Measurements from ENCODE around the gene ASTN2. TPM values are rescaled to one million over a fixed set of nuclear protein-coding genes. Genes with fewer than 3 reads are reported as not detected.
"Not testable (repeated sequence)": the region's sequence is repeated elsewhere in the genome, so short reads cannot be mapped to it uniquely, and the experiment has no call there.

The ASTN2 gene
- total RNA-seq, 1 donor = 3.1 TPM

GRCh38 chr9:116861321-116861720, 553.5 kb downstream of the ASTN2 start:
- no peaks in the 10 kb centered on the region for H3K4me1 ChIP-seq (ENCODE audit: insufficient read depth, low read length)
- no peaks in the 10 kb centered on the region for H3K9me3 ChIP-seq (ENCODE audit: low read depth, low read length)
- no peak overlapping the region for H3K4me3 ChIP-seq (ENCODE audit: low read length)
- H3K27me3 ChIP-seq (ENCODE audit: insufficient read depth, low read length) = no peaks in the 10 kb centered on the region

GRCh38 chr9:116860509-116861120, 554.2 kb downstream of the ASTN2 start:
- Histone ChIP-seq H3K9me3 (ENCODE audit: low read depth, low read length) (no peaks in the 10 kb centered on the region), H3K4me1 (ENCODE audit: insufficient read depth, low read length) (no peaks in the 10 kb centered on the region), H3K4me3 (ENCODE audit: low read length) (no peak overlapping the region), H3K27me3 (ENCODE audit: insufficient read depth, low read length) (no peaks in the 10 kb centered on the region)

- Histone ChIP-seq H3K4me1 (ENCODE audit: insufficient read depth, low read length) (no peaks in the 10 kb centered on the region), H3K4me3 (ENCODE audit: low read length) (no peak overlapping the region), H3K27me3 (ENCODE audit: insufficient read depth, low read length) (no peaks in the 10 kb centered on the region), H3K9me3 (ENCODE audit: low read depth, low read length) (no peaks in the 10 kb centered on the region)
Measured at GRCh38 chr9:116859763-116860162, 555.1 kb downstream of the ASTN2 start.

- no peak overlapping the region for H3K4me3 ChIP-seq (ENCODE audit: low read length)
- no peaks in the 10 kb centered on the region for H3K9me3 ChIP-seq (ENCODE audit: low read depth, low read length)
- no peaks in the 10 kb centered on the region for H3K4me1 ChIP-seq (ENCODE audit: insufficient read depth, low read length)
- H3K27me3 ChIP-seq (ENCODE audit: insufficient read depth, low read length) = no peaks in the 10 kb centered on the region
Measured at GRCh38 chr9:116857321-116857720, 557.5 kb downstream of the ASTN2 start.

- Histone ChIP-seq H3K4me3 (ENCODE audit: low read length) (no peak overlapping the region), H3K4me1 (ENCODE audit: insufficient read depth, low read length) (no peaks in the 10 kb centered on the region), H3K9me3 (ENCODE audit: low read depth, low read length) (no peaks in the 10 kb centered on the region), H3K27me3 (ENCODE audit: insufficient read depth, low read length) (no peaks in the 10 kb centered on the region)
Measured at GRCh38 chr9:116855881-116856662, 558.8 kb downstream of the ASTN2 start.

- H3K27me3 ChIP-seq (ENCODE audit: insufficient read depth, low read length) = no peaks in the 10 kb centered on the region
Measured at GRCh38 chr9:116849721-116850120, 565.1 kb downstream of the ASTN2 start.

GRCh38 chr9:116844621-116845020, 570.2 kb downstream of the ASTN2 start:
- no peaks in the 10 kb centered on the region for H3K4me1 ChIP-seq (ENCODE audit: insufficient read depth, low read length)
- H3K27me3 ChIP-seq (ENCODE audit: insufficient read depth, low read length) = no peaks in the 10 kb centered on the region
- no peak overlapping the region for H3K4me3 ChIP-seq (ENCODE audit: low read length)
- no peaks in the 10 kb centered on the region for H3K9me3 ChIP-seq (ENCODE audit: low read depth, low read length)

More at GRCh38 chr9:116849721-116850120, 565.1 kb downstream of the ASTN2 start:
- Histone ChIP-seq H3K9me3 (ENCODE audit: low read depth, low read length) (no peaks in the 10 kb centered on the region), H3K4me1 (ENCODE audit: insufficient read depth, low read length) (no peaks in the 10 kb centered on the region), H3K4me3 (ENCODE audit: low read length) (no peak overlapping the region)

GRCh38 chr9:116843863-116844620, 570.8 kb downstream of the ASTN2 start:
- Histone ChIP-seq H3K4me1 (ENCODE audit: insufficient read depth, low read length) (no peaks in the 10 kb centered on the region), H3K4me3 (ENCODE audit: low read length) (no peak overlapping the region), H3K9me3 (ENCODE audit: low read depth, low read length) (no peaks in the 10 kb centered on the region), H3K27me3 (ENCODE audit: insufficient read depth, low read length) (no peaks in the 10 kb centered on the region)

GRCh38 chr9:116842658-116843057, 572.2 kb downstream of the ASTN2 start:
- no peaks in the 10 kb centered on the region for H3K4me1 ChIP-seq (ENCODE audit: insufficient read depth, low read length)
- H3K27me3 ChIP-seq (ENCODE audit: insufficient read depth, low read length) = no peaks in the 10 kb centered on the region
- H3K4me3 ChIP-seq (ENCODE audit: low read length) = no peak overlapping the region
- H3K9me3 ChIP-seq (ENCODE audit: low read depth, low read length) = no peaks in the 10 kb centered on the region

- not testable (repeated sequence) for H3K27me3 ChIP-seq (ENCODE audit: insufficient read depth, low read length); H3K4me3 ChIP-seq (ENCODE audit: low read length); H3K4me1 ChIP-seq (ENCODE audit: insufficient read depth, low read length); H3K9me3 ChIP-seq (ENCODE audit: low read depth, low read length)
Measured at GRCh38 chr9:116838468-116838867, 576.4 kb downstream of the ASTN2 start.

GRCh38 chr9:116837018-116837989, 577.6 kb downstream of the ASTN2 start:
- Histone ChIP-seq H3K9me3 (ENCODE audit: low read depth, low read length) (no peaks in the 10 kb centered on the region), H3K4me3 (ENCODE audit: low read length) (no peak overlapping the region), H3K4me1 (ENCODE audit: insufficient read depth, low read length) (no peaks in the 10 kb centered on the region), H3K27me3 (ENCODE audit: insufficient read depth, low read length) (no peaks in the 10 kb centered on the region)

- H3K27me3 ChIP-seq (ENCODE audit: insufficient read depth, low read length); H3K4me1 ChIP-seq (ENCODE audit: insufficient read depth, low read length); H3K4me3 ChIP-seq (ENCODE audit: low read length); H3K9me3 ChIP-seq (ENCODE audit: low read depth, low read length): not testable (repeated sequence)
Measured at GRCh38 chr9:116830321-116830720, 584.5 kb downstream of the ASTN2 start.

- Histone ChIP-seq H3K27me3 (ENCODE audit: insufficient read depth, low read length) (no peaks in the 10 kb centered on the region), H3K4me3 (ENCODE audit: low read length) (no peak overlapping the region), H3K4me1 (ENCODE audit: insufficient read depth, low read length) (no peaks in the 10 kb centered on the region), H3K9me3 (ENCODE audit: low read depth, low read length) (no peaks in the 10 kb centered on the region)
Measured at GRCh38 chr9:116821633-116822229, 593.1 kb downstream of the ASTN2 start.

GRCh38 chr9:116819116-116819515, 595.7 kb downstream of the ASTN2 start:
- Histone ChIP-seq H3K9me3 (ENCODE audit: low read depth, low read length) (no peaks in the 10 kb centered on the region), H3K27me3 (ENCODE audit: insufficient read depth, low read length) (no peaks in the 10 kb centered on the region), H3K4me1 (ENCODE audit: insufficient read depth, low read length) (no peaks in the 10 kb centered on the region), H3K4me3 (ENCODE audit: low read length) (no peak overlapping the region)

All from mononuclear cell (primary cell).